Neutrophil (primary cell): Measurements from ENCODE around the gene COG6.

Experiments used
- H3K27ac ChIP-seq: fragments of 200-600 bp; sonication (generic); 2 replicates; pipeline ENCODE4 v1.5.1; 2016; ENCODE audit warnings: mild to moderate bottlenecking, moderate library complexity
- H3K27me3 ChIP-seq: fragments of 200-600 bp; sonication (generic); 2 replicates; pipeline ENCODE4 v1.6.0; 2016; ENCODE audit warnings: mild to moderate bottlenecking
- H3K36me3 ChIP-seq: fragments of 200-600 bp; sonication (generic); 2 replicates; pipeline ENCODE4 v1.5.1; 2017
- H3K4me1 ChIP-seq, 2 experiments: fragments of 200-600 bp in 1 of 2; sonication (generic) in 1 of 2; 1 replicate in 1 of 2; 2 replicates in 1 of 2; pipeline versions ENCODE4 v1.5.1 to v1.6.1; 2013 to 2016; ENCODE audit warnings: low read depth in 1 of 2, low read length in 1 of 2, mild to moderate bottlenecking in 1 of 2, moderate library complexity in 1 of 2; ENCODE audit not compliant: control insufficient read depth in 1 of 2, insufficient read depth in 1 of 2
- H3K4me3 ChIP-seq, 2 experiments: fragments of 200-600 bp in 1 of 2; sonication (generic) in 1 of 2; 1 replicate in 1 of 2; 2 replicates in 1 of 2; pipeline ENCODE4 v1.5.1; 2013 to 2016; ENCODE audit warnings: low read depth in 1 of 2, low read length in 1 of 2, mild to moderate bottlenecking in 1 of 2, moderate library complexity in 1 of 2
- H3K9me3 ChIP-seq: fragments of 200-600 bp; sonication (generic); 2 replicates; pipeline ENCODE4 v1.5.1; 2016
- TF ChIP-seq, protein P1 (sequence below): fragments of 200-600 bp; sonication (generic); IDR thresholded peaks from 2 replicates; pipeline ENCODE4 v1.5.1; 2016; ENCODE audit warnings: antibody characterized with exemption

Gene COG6

DNA sequence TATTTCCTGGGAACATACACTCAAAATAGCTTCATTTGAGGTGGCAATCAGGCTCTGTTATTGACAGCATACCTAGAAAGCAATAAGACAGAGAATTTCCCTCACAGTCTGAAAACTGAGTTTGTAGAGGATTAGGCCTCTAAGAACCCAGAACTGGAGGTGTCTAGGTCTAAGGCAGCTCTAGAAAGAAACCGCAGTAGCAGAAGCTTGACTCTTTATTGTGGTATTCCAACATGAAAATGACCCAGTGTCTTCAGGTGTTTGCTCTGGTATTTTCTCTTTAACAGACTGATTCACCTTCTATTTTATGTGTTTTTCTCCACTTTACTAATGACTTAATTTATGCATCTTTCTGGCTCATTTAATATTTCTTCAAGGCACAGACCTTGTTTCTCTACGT is 8.5 kb downstream of the COG6 start:
- Histone ChIP-seq H3K36me3 (peaks cover 15% of the 10 kb centered on the region), H3K27me3 (no peaks in the 10 kb centered on the region), H3K9me3 (no peaks in the 10 kb centered on the region), H3K4me1 (no peaks in the 10 kb centered on the region), H3K4me3 (no peak overlapping the region), H3K27ac (no peak overlapping the region)
- TF ChIP-seq, protein P1, sequence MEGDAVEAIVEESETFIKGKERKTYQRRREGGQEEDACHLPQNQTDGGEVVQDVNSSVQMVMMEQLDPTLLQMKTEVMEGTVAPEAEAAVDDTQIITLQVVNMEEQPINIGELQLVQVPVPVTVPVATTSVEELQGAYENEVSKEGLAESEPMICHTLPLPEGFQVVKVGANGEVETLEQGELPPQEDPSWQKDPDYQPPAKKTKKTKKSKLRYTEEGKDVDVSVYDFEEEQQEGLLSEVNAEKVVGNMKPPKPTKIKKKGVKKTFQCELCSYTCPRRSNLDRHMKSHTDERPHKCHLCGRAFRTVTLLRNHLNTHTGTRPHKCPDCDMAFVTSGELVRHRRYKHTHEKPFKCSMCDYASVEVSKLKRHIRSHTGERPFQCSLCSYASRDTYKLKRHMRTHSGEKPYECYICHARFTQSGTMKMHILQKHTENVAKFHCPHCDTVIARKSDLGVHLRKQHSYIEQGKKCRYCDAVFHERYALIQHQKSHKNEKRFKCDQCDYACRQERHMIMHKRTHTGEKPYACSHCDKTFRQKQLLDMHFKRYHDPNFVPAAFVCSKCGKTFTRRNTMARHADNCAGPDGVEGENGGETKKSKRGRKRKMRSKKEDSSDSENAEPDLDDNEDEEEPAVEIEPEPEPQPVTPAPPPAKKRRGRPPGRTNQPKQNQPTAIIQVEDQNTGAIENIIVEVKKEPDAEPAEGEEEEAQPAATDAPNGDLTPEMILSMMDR: no peak

- no peaks in the 10 kb centered on the region for H3K4me1 ChIP-seq
- H3K27me3 ChIP-seq: no peaks in the 10 kb centered on the region
- H3K9me3 ChIP-seq: no peaks in the 10 kb centered on the region
- no peak overlapping the region for H3K4me3 ChIP-seq
- no peak overlapping the region for H3K27ac ChIP-seq
- H3K36me3 ChIP-seq: peaks cover 16% of the 10 kb centered on the region
- TF ChIP-seq, protein P1: no peak
Observed at GRCh38 chr13:39665763-39666162, 10.3 kb downstream of the COG6 start.

GRCh38 chr13:39670445-39670844 is 15.0 kb downstream of the COG6 start:
- TF ChIP-seq, protein P1: no peak
- Histone ChIP-seq H3K27me3 (no peaks in the 10 kb centered on the region), H3K36me3 (peaks cover 11% of the 10 kb centered on the region), H3K27ac (no peak overlapping the region), H3K4me3 (no peak overlapping the region), H3K4me1 (no peaks in the 10 kb centered on the region), H3K9me3 (no peaks in the 10 kb centered on the region)

GRCh38 chr13:39672378-39673132 is 17.1 kb downstream of the COG6 start:
- Histone ChIP-seq H3K4me3 (no peak overlapping the region), H3K27me3 (no peaks in the 10 kb centered on the region), H3K9me3 (no peaks in the 10 kb centered on the region), H3K4me1 (no peaks in the 10 kb centered on the region), H3K36me3 (peaks cover 4% of the 10 kb centered on the region), H3K27ac (no peak overlapping the region)
- TF ChIP-seq, protein P1: no peak

GRCh38 chr13:39675904-39676303 is 20.4 kb downstream of the COG6 start:
- no peaks in the 10 kb centered on the region for H3K9me3 ChIP-seq
- no peak overlapping the region for H3K27ac ChIP-seq
- TF ChIP-seq, protein P1: no peak
- H3K4me1 ChIP-seq: no peaks in the 10 kb centered on the region
- H3K27me3 ChIP-seq: no peaks in the 10 kb centered on the region
- H3K36me3 ChIP-seq: peaks cover 16% of the 10 kb centered on the region
- no peak overlapping the region for H3K4me3 ChIP-seq
